Measurements from ENCODE around the gene SSBP2. TPM values are rescaled to one million over a fixed set of nuclear protein-coding genes. Genes with fewer than 3 reads are reported as not detected.
"Not testable (repeated sequence)": the region's sequence is repeated elsewhere in the genome, so short reads cannot be mapped to it uniquely, and the experiment has no call there.

Gene SSBP2
- total RNA-seq, 2 donors from 2014 or later, result 11.1 to 28.0 TPM

DNA sequence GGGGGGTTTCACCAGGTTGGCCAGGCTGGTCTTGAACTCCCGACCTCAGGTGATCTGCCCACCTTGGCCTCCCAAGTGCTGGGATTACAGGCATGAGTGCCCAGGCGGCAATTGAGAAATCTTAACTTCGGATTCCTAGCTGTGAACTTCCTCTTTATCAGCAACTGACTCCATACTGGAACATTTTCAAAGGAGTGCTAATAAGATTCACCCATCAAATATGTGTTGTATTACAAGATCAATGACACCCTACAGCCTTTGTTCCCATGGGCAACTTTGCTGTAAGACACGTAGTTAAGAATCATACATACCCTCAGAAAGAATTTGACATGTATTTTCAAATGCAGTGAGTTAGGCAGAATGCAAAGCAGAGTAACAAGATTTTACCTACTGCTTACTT is 333.8 kb downstream of the SSBP2 start:
- intact Hi-C loops (cut with DNase I), result no loop called here
- Histone ChIP-seq H3K4me1 (no peaks in the 10 kb centered on the region), H3K9me3 (no peaks in the 10 kb centered on the region), H3K36me3 (no peaks in the 10 kb centered on the region), H3K4me3 (no peak overlapping the region), H3K27ac (no peak overlapping the region), H3K9ac (ENCODE audit: low read depth in 2 of 2, low read length in 2 of 2) (no peak overlapping the region), H3K27me3 (no peaks in the 10 kb centered on the region)
- no peak for DNase-seq
- TF ChIP-seq, protein P1, sequence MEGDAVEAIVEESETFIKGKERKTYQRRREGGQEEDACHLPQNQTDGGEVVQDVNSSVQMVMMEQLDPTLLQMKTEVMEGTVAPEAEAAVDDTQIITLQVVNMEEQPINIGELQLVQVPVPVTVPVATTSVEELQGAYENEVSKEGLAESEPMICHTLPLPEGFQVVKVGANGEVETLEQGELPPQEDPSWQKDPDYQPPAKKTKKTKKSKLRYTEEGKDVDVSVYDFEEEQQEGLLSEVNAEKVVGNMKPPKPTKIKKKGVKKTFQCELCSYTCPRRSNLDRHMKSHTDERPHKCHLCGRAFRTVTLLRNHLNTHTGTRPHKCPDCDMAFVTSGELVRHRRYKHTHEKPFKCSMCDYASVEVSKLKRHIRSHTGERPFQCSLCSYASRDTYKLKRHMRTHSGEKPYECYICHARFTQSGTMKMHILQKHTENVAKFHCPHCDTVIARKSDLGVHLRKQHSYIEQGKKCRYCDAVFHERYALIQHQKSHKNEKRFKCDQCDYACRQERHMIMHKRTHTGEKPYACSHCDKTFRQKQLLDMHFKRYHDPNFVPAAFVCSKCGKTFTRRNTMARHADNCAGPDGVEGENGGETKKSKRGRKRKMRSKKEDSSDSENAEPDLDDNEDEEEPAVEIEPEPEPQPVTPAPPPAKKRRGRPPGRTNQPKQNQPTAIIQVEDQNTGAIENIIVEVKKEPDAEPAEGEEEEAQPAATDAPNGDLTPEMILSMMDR (IDR thresholded peaks at IDR 0.05), result no peak

DNA sequence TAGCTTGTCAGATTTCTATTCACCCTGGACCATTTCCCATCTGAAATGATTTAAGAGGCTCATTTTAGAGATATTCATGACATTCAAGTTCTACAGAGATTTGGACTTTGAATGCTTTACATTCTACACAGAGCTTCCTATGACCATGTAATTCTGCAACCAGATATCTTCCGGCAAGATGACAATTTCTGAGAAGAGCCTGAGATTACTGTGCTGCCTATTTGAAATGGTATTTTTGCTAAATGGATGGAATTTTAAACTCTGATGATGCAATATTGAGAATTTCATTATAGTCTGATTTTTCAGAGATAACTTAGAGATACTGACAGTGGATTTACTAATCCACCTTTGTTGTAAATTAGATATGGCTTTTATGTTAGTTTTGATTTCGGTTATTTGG is 341.0 kb downstream of the SSBP2 start:
- no peaks in the 10 kb centered on the region for H3K9me3 ChIP-seq
- H3K4me1 ChIP-seq, result no peaks in the 10 kb centered on the region
- H3K4me3 ChIP-seq, result no peak overlapping the region
- H3K36me3 ChIP-seq, result no peaks in the 10 kb centered on the region
- H3K27me3 ChIP-seq, result no peaks in the 10 kb centered on the region
- intact Hi-C loops (cut with DNase I), result no loop called here
- no peak for DNase-seq
- TF ChIP-seq, protein P1 (IDR thresholded peaks at IDR 0.05), result no peak
- no peak overlapping the region for H3K27ac ChIP-seq
- H3K9ac ChIP-seq (ENCODE audit: low read depth in 2 of 2, low read length in 2 of 2), result no peak overlapping the region

DNA sequence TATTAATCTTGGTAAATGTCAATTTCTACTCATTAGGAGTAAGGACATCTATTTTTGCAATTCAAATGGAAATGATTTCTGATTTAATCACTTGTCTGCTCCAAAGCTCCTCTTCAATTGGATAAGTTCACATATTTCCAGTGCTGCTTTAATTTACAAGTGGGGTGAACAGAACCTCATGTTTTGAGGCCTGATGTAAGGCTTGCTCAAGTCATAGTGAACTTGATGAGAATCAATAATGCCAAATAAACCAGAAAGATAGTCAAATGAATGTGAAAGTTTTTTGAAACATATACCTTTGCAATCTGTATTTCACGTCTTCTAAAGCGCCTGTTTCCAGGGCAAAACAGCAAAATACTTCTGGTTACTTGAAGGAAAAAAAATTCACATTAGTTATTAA is 341.5 kb downstream of the SSBP2 start:
- Histone ChIP-seq H3K27ac (no peak overlapping the region), H3K4me3 (no peak overlapping the region), H3K4me1 (no peaks in the 10 kb centered on the region), H3K9me3 (no peaks in the 10 kb centered on the region), H3K27me3 (no peaks in the 10 kb centered on the region), H3K36me3 (no peaks in the 10 kb centered on the region), H3K9ac (ENCODE audit: low read depth in 2 of 2, low read length in 2 of 2) (no peak overlapping the region)
- intact Hi-C loops (cut with DNase I), result no loop called here
- TF ChIP-seq, protein P1 (IDR thresholded peaks at IDR 0.05), result no peak
- no peak for DNase-seq

DNA sequence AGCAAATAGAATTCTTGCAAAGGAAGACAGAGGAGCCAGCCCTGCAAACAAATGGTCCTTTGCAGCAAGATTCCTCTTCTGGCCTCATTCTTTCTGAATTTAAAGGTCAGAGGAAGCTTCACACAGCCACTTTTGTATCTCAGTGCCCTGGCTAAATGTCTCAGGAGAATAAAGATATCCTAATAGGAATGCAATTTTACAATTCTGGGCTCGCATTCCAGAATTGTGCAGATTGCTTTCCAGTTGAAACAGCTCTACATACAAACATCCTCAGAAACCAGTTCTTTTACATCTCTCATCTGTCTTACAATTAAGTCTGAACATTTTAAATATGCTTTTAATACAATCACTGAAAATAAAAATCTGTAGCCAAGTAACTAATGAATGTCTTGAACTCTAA is 342.4 kb downstream of the SSBP2 start:
- Histone ChIP-seq H3K36me3 (no peaks in the 10 kb centered on the region), H3K9me3 (no peaks in the 10 kb centered on the region), H3K4me3 (no peak overlapping the region), H3K9ac (ENCODE audit: low read depth in 2 of 2, low read length in 2 of 2) (no peak overlapping the region), H3K27me3 (no peaks in the 10 kb centered on the region), H3K4me1 (no peaks in the 10 kb centered on the region), H3K27ac (no peak overlapping the region)
- TF ChIP-seq, protein P1 (IDR thresholded peaks at IDR 0.05), result no peak
- intact Hi-C loops (cut with DNase I), result no loop called here
- DNase-seq, result no peak

DNA sequence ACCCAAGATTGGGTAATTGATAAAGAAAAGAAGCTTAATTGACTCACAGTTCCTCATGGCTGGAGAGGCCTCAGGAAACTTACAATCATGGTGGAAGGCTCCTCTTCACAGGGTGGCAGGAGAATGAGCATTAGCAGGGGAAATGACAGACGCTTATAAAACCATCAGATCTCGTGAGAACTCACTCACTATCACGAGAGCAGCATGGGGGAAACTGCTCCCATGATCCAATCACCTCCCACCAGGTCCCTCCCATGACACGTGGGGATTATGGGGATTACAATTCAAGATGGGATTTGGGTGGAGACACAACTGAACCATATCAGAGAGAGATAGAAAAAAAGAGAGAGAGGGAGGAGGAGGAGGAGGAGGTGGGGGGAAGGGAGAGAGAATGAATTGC is 343.1 kb downstream of the SSBP2 start:
- H3K27me3 ChIP-seq; H3K4me1 ChIP-seq; H3K27ac ChIP-seq; DNase-seq; H3K9me3 ChIP-seq; H3K9ac ChIP-seq (ENCODE audit: low read depth in 2 of 2, low read length in 2 of 2); intact Hi-C loops (cut with DNase I); H3K36me3 ChIP-seq; H3K4me3 ChIP-seq: not testable (repeated sequence)

DNA sequence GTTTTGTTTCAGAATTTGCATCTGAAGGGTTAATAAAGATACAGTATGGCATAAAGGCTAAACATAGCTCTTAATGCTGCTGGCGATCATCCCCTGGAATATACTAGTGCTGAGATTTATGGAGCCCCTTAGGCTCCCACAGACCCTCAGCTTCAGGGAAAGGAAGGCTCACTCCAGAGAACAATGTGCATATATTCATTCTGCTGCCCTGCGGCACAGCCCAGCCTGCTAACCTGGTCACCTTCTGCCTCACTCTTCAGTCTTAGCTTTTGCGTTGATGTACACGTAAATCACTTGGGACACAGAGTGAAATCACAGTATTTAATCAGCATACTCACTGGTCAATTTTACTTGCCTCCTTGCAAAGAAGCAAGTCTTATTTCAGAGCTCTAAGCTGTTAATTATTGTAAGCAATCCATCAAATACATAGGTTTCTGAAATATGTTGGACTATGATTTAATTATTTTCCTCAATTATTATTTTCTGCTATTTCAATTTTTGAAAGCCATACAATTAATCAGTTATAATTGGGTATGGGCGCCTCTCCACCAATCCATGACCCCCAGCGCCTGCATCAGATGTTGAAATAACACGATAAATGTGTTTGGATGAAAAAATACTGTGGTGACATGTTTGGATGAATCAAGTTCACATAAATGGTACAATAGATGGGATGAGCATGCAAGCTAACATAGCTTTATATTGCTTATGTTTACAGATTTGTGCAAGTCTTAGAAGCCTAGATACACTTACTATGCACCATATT is 345.6 kb downstream of the SSBP2 start:
- Histone ChIP-seq H3K27ac (no peak overlapping the region), H3K9ac (ENCODE audit: low read depth in 2 of 2, low read length in 2 of 2) (no peak overlapping the region), H3K27me3 (no peaks in the 10 kb centered on the region), H3K9me3 (no peaks in the 10 kb centered on the region), H3K4me3 (no peak overlapping the region), H3K36me3 (no peaks in the 10 kb centered on the region), H3K4me1 (no peaks in the 10 kb centered on the region)
- TF ChIP-seq, protein P1 (IDR thresholded peaks at IDR 0.05), result no peak
- intact Hi-C loops (cut with DNase I), result no loop called here
- no peak for DNase-seq

All from colonic mucosa (tissue), 4 donors.